Stimulated activated CD8-positive, alpha-beta memory T cell treated with anti-CD3 and anti-CD28 coated beads, Interleukin-12 subunit alpha, Interleukin-12 subunit beta, amount 100 ng/mL, for 4 hours (primary cell): ENCODE data around the gene ANK3.
"Not testable (repeated sequence)": the region's sequence is repeated elsewhere in the genome, so short reads cannot be mapped to it uniquely, and the experiment has no call there.

Experiments used
- DNase-seq: peaks from one replicate; pipeline ENCODE4 v3.0.0-alpha.2; 2020; ENCODE audit warnings: low read depth

ANK3 gene

DNA sequence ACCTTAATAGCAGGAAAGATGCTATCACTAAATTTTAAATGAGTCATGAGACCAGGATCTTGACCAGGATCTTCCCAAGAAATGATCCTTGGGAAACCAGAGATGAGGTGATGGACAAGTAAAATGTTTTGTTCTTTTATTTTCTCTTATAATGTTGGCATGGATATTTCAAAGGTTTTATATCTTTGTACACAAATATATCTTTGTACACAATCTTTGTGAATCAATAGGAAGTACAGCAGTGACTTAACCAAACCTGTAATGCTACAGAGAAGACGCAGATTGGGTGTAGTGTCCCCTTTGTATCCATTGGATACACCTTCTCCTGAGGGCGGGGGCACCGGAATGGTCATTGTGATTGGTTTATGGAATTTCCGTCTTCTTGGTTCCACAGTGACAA lies 303.3 kb downstream of the ANK3 start:
- DNase-seq = no peak

DNA sequence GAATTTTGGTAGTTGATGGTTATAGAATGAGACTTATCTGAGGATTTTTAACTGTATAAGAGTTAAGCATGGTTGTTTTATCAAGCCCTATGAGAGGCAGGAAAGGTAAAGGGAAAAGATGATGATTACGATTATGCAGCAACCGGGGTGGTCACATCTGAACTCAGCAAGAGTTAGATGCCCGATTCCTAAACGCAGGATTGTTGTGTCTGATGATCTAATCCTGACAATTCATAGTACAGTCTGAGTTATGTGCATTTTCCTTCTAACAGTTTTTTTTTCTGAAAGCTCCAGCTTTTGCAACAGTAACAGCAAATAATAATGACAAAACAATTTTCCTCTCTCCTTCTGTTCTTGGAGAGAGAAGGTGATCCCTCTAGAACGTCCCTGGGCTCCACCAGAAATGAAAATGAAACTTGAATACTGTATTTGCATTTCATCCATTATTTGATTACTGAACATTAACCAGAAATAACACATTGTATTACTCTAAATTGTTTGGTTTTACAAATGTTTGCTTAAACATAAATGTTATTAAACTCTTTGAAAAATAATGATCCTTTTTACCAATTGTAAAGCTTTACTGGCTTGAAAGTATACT lies 306.8 kb downstream of the ANK3 start:
- no peak for DNase-seq

DNA sequence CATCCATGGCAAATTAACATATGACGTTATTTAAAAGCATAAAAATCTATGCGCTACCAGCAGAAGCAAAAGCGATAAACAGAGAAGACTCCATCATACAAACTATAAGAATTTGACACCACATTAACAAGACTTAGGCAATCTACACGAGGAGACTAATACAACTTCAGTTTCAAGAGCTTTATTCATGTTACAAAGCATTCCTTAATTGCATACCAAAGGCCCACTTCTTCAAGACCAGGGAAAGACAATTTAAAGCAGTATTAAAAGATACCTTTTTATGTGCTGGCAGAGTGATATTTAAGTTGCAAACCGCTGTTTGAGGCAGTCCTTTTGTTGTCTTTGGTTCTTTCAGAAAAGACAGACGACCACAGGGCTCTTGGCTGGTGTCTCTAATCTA lies 307.3 kb downstream of the ANK3 start:
- DNase-seq = no peak

DNA sequence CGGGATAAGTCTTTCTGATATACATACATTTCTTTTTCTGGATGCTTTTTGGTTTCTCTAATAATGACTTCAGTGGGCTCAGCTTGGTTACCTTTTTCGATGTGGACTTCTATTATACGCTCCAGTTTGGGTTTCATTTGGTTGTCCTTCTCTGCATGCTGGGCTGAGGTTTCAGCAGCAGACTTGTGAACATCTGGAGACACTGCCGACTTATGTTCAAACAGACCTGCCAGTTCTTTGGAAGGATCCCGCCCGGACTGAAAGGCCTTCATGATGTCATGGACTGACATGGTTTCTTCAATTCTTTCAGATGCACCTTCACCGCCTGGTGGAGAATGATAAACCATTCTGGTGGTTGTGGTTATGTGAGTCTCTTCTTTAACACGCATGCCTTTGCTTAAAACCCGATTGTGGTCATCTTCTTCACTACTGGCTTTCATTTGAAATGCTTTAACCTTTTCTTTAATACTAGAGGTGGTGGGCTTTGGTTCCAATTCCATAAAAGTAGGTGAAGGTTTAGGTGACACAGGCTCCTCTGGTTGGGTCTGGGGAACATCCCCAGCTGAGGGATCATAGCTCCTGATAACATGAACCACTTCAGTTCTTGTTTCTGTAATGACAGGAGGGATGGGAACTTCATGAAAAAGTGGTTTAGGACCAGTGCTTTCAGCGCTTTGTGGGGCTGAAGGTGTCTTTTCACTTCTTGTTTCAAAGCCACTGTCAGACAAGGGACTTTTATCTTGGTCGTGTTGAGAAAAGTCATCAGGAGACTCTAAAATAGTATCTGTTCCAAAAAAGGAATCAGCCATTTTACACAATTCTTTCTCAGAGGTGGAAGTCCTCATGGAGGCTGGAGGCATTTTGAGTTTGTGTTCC lies 315.7 kb downstream of the ANK3 start:
- no peak for DNase-seq

DNA sequence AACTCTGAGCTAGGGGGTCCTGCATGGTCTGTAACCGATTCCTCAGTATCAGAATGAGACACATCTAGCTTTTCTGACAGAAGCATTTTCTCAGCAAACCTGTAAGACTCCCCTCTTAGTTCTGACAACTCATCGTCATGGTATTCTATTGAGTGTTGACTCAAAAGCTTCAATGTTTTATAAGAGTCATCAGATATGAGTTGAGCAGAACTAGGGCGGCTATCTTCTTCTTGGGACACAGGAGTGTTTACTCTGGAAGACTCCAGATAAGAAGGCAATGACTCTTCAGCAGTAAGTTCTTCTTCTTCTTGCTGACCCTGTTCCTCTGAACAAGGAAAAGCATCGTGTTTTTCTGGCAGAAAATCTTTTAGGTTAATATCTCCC lies 316.3 kb downstream of the ANK3 start:
- DNase-seq = no peak

DNA sequence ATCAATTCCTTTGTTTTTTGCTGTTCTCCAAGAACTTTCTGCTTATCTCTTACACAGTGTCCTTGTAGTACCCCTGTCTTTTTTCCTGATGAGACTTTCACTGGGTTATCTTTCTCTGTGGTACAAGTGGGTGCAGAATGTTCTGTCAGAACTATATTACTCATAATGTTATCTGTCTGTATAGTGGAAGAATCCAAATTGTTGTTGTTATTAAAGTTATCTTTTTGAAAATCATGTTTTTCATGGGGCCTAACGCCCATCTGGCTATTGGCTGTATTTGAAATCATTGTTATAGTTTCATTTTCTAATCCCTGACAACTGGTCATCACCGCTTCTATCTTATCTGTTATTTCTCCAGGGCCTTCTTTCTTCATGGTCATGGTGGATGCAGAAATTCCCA lies 320.4 kb downstream of the ANK3 start:
- DNase-seq = no peak

GRCh38 chr10:60050366-60050765 lies 339.3 kb downstream of the ANK3 start:
- DNase-seq = no peak

- no peak for DNase-seq
Measured at GRCh38 chr10:60048091-60048501, 341.6 kb downstream of the ANK3 start.

DNA sequence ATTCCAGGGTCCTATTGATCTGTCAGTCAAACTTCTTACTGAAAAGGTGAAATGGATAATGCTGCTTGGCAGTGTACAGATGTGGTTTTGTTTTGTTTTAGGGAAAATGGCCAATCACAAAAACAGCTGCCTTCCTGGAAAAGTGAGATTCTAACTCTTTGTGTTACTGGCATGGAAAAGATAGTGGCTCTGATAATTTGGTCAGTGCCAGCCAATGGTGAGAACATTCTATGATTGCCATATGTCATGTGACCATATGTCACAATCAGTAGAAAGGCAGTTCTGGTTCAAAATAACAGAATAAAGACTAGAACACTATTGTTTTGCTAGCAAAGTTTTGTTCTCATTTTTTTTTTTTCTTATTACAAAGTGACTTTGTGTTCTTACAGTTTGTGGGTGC lies 344.1 kb downstream of the ANK3 start:
- no peak for DNase-seq

DNA sequence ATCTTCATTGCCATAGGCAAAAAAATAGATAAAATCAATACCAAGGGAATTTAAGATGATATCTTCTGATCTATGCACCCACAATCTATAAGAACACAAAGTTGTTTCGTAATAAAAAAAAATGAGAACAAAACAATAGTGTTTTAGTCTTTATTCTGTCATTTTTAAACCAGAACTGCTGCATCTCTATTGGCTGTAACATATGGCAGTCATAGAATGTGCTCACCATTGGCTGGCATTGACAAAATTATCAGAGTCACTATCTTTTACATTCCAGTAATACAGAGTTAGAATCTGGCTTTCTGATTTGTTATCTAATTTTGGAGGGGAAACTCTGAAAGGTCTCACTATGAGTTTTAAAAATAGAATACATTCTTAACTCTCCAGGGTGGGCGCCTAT lies 344.7 kb downstream of the ANK3 start:
- no peak for DNase-seq

- no peak for DNase-seq
Measured at GRCh38 chr10:60044242-60044641, 345.4 kb downstream of the ANK3 start.

DNA sequence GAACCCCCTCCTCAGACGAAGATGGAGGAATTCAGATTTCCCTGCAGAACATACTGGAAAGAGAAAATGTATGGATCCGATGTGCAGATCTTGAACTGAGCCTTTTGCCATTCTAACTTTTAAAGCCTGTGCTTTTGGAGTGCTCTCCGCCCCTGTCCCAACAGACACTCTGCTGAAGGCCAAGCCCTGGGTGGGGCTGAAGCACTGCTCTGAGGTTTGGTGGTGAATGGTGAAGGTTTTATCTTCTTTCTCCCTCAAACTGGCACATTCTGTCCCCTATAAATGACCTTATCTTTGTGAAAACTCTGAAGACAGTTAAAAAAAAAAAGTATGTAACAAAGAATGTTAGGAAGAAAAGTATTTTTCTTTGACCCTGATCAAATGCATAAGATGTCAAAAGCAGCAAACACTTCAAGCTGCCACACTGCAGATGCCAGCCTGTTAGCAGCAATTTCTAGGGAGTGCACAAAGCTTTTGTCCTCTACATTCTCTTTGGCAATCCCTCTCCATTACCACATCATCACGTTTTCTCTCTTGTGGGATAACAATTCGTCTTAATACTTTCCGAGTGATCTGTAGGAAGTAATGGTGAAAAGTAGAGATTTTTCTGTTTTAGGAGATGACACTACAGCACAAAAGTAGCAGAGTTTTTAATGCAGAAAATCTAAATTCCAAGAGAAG lies 346.0 kb downstream of the ANK3 start:
- DNase-seq = no peak

GRCh38 chr10:60042914-60043313 lies 346.8 kb downstream of the ANK3 start:
- DNase-seq = no peak

DNA sequence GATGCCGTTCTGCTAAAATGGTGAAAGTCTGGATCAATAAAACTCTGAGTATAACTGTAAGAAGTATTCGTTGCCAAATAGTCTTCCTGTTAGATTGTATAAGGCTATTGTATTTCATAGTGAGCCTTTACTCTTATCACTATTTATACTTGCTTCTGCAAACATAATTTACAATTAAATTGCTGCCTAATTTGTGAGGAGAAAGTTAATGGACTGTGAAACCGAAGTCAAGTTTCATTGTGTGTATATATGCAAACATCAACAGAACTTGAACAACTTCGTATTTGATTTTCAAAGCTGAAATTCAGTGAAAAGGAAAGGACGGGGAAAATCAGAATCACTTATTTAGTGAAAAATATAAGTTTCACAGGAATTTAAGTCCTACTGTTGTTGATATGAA lies 347.4 kb downstream of the ANK3 start:
- no peak for DNase-seq

GRCh38 chr10:60041489-60042133 lies 348.1 kb downstream of the ANK3 start:
- no peak for DNase-seq

DNA sequence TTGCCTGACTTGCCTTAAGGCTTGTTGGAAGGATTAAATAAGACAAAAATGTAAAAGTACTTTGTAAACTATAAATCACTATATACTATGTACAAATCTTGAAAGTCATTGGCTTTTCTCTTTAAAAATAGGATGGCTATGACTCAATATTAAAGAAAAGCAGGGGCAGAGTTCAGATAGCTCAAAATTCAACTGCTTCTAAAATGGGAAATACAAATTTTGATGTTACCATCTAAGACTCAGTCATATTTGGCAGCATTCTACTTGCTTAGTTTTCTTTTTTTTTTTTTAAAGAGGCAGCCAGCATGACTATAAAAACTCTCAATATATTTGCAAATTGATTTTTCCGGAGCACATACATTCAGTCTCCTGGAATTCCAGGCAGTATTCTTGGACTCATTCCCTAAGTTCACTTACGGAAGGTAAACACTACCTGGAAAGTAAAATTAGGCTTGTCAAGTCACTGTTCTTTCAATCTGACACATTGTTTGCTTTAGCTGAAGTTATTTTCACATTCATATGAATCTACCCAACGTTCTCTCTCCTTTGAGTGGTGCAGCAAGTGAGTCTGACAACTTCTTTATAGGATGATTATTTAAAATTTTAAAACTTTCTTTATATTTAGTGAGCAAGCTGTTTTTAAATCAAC lies 349.5 kb downstream of the ANK3 start:
- DNase-seq = no peak

DNA sequence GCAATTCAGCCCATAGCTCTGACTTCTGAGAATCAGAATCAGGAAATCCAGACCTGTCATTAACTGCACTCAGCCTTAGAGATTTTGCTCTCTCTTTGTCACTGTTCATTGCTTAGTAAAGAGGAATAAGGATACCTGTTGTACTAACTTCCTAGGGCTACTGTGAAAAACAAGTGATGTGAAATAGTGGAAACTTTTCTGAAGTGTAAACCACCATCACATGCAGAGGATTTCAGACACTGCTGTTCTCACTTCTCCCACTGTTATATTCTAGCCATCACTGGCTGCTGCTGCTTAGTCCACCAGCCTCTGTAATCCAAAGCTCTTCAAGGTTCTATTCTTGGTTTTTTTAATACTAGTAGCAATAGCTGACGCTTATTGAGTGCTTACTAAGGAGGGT lies 353.7 kb downstream of the ANK3 start:
- DNase-seq = no peak

GRCh38 chr10:60035375-60035774 lies 354.3 kb downstream of the ANK3 start:
- DNase-seq = not testable (repeated sequence)

DNA sequence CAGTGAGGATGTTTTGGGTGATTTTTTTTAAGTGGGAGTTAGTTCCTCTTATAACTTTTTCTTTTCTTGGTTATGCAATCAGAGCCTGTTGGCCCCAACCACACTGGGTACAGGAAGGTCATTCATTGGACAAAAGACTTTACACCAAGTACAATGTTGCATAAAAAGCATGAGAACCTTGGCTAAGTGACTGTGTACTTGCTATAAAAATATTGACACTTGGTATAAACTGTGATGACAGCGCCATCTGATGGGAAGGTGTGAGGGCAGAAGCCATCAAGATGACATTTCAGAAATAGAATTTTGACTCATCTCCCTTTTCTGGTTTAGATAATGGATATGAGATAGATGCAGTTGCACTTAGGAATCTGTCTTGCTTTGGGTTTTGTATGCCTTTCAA lies 357.0 kb downstream of the ANK3 start:
- no peak for DNase-seq

DNA sequence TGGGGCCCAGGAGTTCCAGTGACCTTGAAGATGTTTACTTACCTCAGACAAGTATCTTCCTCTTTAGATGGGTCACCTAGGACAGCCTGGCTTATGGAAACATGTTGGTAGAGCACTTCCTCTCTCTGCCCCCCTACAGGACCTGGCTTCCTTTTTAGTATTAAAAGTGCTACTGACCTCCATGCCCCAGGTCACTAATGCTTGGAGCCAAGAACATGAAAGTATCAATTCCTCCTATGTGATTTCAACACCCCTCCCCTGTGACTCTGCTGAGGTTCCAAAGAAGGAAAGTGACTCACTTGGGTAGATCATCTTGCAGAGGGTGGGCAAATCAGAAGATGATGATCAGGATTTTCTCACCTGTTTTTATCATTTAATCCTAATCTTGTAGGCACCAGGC lies 358.0 kb downstream of the ANK3 start:
- DNase-seq = no peak

DNA sequence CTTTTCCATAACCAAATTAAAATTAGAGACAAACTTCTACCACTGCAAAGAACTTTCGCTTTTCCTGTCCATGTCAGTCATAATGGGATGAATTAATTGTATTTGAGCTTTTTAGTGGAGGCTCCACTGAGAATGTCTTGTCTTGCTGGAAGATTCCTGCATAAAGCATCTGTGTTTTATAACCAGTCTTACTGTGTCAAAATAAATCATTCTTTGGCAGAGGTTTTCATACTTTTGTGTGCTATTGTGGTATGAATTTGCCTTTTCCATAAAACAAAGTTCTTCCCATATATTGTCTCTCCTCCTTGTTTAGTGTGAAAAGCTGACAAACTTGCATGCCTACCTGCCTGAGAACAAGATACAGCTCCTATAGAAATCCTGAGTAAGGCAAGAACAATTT lies 358.5 kb downstream of the ANK3 start:
- DNase-seq = no peak

DNA sequence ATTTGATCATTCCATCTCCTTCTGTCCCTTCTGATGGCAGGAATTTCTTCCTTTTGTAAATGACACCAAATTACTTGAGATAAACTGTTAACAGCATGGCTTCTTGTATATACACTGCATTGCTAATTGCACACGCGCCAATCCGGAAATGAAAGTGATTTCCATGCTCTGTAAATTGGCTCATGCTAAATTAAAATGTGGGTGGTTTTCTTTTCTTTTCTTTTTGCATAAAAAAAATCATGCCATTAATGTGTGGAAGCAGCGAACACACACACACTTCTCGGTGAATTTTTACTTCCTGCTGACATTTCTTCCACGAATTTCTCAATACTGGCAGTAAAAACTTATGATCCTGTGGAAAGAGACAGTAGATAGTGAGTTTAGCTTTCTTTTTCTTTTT lies 360.2 kb downstream of the ANK3 start:
- no peak for DNase-seq
